ENCODE results near the gene IRS1.
"Not testable (repeated sequence)": the region's sequence is repeated elsewhere in the genome, so short reads cannot be mapped to it uniquely, and the experiment has no call there.

The IRS1 gene, protein sequence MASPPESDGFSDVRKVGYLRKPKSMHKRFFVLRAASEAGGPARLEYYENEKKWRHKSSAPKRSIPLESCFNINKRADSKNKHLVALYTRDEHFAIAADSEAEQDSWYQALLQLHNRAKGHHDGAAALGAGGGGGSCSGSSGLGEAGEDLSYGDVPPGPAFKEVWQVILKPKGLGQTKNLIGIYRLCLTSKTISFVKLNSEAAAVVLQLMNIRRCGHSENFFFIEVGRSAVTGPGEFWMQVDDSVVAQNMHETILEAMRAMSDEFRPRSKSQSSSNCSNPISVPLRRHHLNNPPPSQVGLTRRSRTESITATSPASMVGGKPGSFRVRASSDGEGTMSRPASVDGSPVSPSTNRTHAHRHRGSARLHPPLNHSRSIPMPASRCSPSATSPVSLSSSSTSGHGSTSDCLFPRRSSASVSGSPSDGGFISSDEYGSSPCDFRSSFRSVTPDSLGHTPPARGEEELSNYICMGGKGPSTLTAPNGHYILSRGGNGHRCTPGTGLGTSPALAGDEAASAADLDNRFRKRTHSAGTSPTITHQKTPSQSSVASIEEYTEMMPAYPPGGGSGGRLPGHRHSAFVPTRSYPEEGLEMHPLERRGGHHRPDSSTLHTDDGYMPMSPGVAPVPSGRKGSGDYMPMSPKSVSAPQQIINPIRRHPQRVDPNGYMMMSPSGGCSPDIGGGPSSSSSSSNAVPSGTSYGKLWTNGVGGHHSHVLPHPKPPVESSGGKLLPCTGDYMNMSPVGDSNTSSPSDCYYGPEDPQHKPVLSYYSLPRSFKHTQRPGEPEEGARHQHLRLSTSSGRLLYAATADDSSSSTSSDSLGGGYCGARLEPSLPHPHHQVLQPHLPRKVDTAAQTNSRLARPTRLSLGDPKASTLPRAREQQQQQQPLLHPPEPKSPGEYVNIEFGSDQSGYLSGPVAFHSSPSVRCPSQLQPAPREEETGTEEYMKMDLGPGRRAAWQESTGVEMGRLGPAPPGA (N-terminal part only)

DNA sequence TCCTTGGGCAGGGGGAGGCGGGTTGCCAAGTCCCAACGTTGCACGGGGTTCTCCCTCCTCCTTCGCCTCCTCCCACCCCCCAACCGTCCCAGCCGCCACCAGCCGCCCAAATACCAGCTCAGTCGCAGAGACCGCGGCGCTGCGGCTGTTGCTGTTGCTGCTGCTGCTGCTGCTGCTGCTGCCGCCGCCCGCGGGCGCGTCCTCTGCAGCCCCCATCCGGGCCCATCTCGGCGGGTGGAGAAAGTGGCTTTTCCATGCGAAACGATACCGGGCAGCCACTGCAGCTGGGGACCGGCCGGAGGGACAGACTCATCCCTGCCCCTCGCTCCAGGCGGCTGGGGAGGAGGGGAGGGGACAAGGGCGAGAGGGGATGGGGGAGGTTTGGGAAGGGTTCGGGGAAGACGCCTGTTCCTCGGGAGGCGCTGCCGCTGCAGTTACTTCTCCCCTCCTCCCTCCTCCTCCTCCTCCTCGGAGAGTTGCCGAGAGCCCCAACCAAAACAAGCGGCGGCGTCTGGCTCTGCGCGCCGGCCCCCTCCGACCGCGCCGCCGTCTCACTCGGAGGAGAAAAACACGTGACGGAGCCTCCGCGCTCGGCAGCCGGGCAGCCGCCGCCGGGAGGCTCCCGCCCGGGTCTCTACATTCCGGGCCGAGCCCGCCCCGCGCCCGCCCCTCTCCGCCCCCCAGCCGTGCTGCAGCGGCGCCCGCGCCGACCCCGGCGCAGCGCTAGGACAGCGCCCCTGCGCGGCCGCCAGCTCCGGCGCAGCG lies at the start of gene IRS1:
Gene IRS1 (minus strand): TSS at position 610 of the 765 bp plus-strand sequence. CDS start 1,082 bp downstream, outside the sequence.
- Histone ChIP-seq H3K9me3 (ENCODE audit: control insufficient read depth in 5 of 5, low read length in 5 of 5) (no peaks in the 10 kb centered on the region), H3K4me1 (ENCODE audit: control insufficient read depth in 5 of 5, insufficient read depth in 5 of 5, low read length in 5 of 5) (peaks cover 2 to 66% (median 63%) of the 10 kb centered on the region in 5 donors), H3K27me3 (ENCODE audit: control insufficient read depth in 5 of 5, insufficient read depth in 4 of 5, low read length in 5 of 5) (peaks cover 0 to 20% (median 3%) of the 10 kb centered on the region in 5 donors), H3K9ac (ENCODE audit: low read length in 5 of 5) (peak within 1 kb of the TSS in 4 of 5 donors; percentile 53 to 78 (median 66)), H3K4me3 (ENCODE audit: low read depth in 1 of 5, low read length in 5 of 5) (peak within 1 kb of the TSS; percentile 66 to 82 (median 78)), H3K27ac (ENCODE audit: low read depth, low read length) (peak within 1 kb of the TSS; percentile 86), H3K36me3 (ENCODE audit: control insufficient read depth in 5 of 5, insufficient read depth in 5 of 5, low read length in 5 of 5) (peaks cover 0 to 10% (median 4%) of the 10 kb centered on the region in 5 donors)

DNA sequence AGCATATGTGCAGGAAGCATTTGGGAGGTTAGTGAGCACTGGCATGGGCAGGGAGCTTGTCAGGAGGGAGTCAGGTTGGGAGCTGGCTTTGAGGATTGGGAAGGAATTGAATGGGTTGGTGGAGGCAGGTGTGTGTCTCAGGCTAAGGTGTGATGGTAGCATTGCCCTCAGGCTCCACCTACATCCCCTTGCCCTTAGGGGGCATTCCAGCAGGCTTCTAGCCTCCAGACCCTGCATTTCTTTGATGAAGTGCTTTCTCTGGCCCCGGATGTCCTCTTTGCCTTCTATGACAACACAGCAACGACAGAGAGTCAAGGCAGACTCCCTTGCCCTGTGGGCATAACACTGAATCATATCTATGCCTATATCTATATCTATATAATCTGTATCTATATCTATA lies 49.7 kb upstream of the IRS1 start:
- Histone ChIP-seq H3K9me3 (ENCODE audit: control insufficient read depth in 5 of 5, low read length in 5 of 5) (no peaks in the 10 kb centered on the region), H3K27me3 (ENCODE audit: control insufficient read depth in 5 of 5, insufficient read depth in 4 of 5, low read length in 5 of 5) (no peaks in the 10 kb centered on the region), H3K4me3 (ENCODE audit: low read depth in 1 of 5, low read length in 5 of 5) (no peak overlapping the region), H3K27ac (ENCODE audit: low read depth, low read length) (no peak overlapping the region), H3K9ac (ENCODE audit: low read length in 5 of 5) (no peak overlapping the region), H3K4me1 (ENCODE audit: control insufficient read depth in 5 of 5, insufficient read depth in 5 of 5, low read length in 5 of 5) (peaks cover 0 to 3% (median 0%) of the 10 kb centered on the region in 5 donors), H3K36me3 (ENCODE audit: control insufficient read depth in 5 of 5, insufficient read depth in 5 of 5, low read length in 5 of 5) (peaks cover 0 to 2% (median 0%) of the 10 kb centered on the region in 5 donors)

DNA sequence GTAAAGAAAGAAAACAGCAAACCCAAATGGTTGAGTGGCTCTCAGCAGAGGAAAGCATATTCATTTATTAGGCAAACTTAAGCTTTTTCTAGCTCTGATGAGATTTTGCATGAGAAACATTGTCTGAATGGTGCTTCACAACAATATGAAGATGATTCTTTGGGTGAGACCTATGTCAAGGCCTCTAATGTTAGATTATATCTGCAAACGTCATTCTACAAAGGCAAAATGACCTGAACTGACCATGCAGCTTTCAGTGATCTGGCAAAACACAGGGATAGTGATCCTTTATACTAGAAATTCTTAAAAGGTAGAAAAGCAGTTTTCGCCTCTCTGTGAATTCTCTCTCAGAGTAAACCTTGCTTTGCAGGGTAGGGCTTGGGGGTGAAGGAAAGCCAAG lies 47.9 kb upstream of the IRS1 start:
- no peak overlapping the region for H3K4me3 ChIP-seq (ENCODE audit: low read depth in 1 of 5, low read length in 5 of 5)
- peaks cover 0 to 2% (median 0%) of the 10 kb centered on the region in 5 donors for H3K36me3 ChIP-seq (ENCODE audit: control insufficient read depth in 5 of 5, insufficient read depth in 5 of 5, low read length in 5 of 5)
- peaks cover 0 to 3% (median 0%) of the 10 kb centered on the region in 5 donors for H3K4me1 ChIP-seq (ENCODE audit: control insufficient read depth in 5 of 5, insufficient read depth in 5 of 5, low read length in 5 of 5)
- no peak overlapping the region for H3K27ac ChIP-seq (ENCODE audit: low read depth, low read length)
- no peaks in the 10 kb centered on the region for H3K9me3 ChIP-seq (ENCODE audit: control insufficient read depth in 5 of 5, low read length in 5 of 5)
- H3K9ac ChIP-seq (ENCODE audit: low read length in 5 of 5): no peak overlapping the region
- no peaks in the 10 kb centered on the region for H3K27me3 ChIP-seq (ENCODE audit: control insufficient read depth in 5 of 5, insufficient read depth in 4 of 5, low read length in 5 of 5)

DNA sequence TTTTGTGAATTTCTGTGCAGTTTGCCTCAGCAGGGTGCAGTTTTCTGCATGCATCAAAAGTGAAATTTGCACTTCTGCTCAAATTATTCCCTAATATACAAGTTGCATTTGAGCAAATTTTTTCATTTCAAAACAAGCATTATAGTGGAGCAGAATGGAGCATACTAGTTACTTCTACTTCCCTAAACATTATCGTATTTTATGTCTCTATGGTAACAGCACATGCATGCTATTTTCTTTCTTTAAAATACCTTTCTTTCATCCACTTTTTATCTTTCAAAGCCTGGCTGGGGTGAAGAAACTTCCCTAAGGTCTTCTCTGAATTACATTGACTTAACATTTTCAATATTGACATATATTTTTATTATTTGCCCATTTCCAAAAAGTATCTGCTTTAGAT lies 47.5 kb upstream of the IRS1 start:
- Histone ChIP-seq H3K9me3 (ENCODE audit: control insufficient read depth in 5 of 5, low read length in 5 of 5) (no peaks in the 10 kb centered on the region), H3K27me3 (ENCODE audit: control insufficient read depth in 5 of 5, insufficient read depth in 4 of 5, low read length in 5 of 5) (no peaks in the 10 kb centered on the region), H3K27ac (ENCODE audit: low read depth, low read length) (no peak overlapping the region), H3K9ac (ENCODE audit: low read length in 5 of 5) (no peak overlapping the region), H3K4me3 (ENCODE audit: low read depth in 1 of 5, low read length in 5 of 5) (no peak overlapping the region), H3K36me3 (ENCODE audit: control insufficient read depth in 5 of 5, insufficient read depth in 5 of 5, low read length in 5 of 5) (peaks cover 0 to 2% (median 0%) of the 10 kb centered on the region in 5 donors), H3K4me1 (ENCODE audit: control insufficient read depth in 5 of 5, insufficient read depth in 5 of 5, low read length in 5 of 5) (peaks cover 0 to 3% (median 0%) of the 10 kb centered on the region in 5 donors)

DNA sequence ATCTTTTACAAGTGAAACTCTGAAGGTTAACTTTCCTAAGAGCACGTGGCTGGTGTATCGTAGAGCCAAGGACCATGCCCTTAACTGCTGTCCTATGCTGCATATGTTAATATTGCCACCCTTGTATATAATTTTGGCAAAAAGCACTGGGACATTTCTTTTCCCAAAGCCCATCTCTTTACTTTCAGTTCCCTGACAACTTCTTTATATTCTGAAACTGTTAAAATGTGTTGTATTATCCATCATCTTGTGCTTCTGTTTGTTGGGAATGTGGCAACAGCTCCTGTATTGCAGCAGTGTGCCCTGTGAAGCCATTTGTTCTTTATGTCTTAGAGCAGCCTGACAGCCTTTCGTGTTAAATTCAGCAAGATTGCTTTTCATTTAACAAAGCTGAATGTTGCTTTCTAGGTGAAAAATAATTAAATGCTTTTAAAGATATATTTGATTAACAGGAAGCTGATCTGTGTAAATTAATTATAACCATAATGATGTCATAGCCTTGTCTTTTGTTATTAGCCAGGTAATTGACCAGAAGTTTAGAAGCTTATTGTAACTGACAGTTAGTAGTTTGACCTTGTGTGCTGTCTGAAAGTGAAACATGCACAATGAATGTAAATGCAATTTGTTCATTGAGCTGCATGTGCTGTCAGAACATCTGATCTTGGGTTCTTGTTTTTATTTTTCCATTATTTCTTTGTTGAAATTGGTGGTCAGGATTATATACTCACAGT lies 45.9 kb upstream of the IRS1 start:
- H3K4me3 ChIP-seq (ENCODE audit: low read depth in 1 of 5, low read length in 5 of 5): no peak overlapping the region
- H3K27me3 ChIP-seq (ENCODE audit: control insufficient read depth in 5 of 5, insufficient read depth in 4 of 5, low read length in 5 of 5): no peaks in the 10 kb centered on the region
- no peaks in the 10 kb centered on the region for H3K9me3 ChIP-seq (ENCODE audit: control insufficient read depth in 5 of 5, low read length in 5 of 5)
- H3K36me3 ChIP-seq (ENCODE audit: control insufficient read depth in 5 of 5, insufficient read depth in 5 of 5, low read length in 5 of 5): peaks cover 0 to 2% (median 0%) of the 10 kb centered on the region in 5 donors
- H3K4me1 ChIP-seq (ENCODE audit: control insufficient read depth in 5 of 5, insufficient read depth in 5 of 5, low read length in 5 of 5): peaks cover 0 to 3% (median 0%) of the 10 kb centered on the region in 5 donors
- no peak overlapping the region for H3K27ac ChIP-seq (ENCODE audit: low read depth, low read length)
- no peak overlapping the region for H3K9ac ChIP-seq (ENCODE audit: low read length in 5 of 5)

DNA sequence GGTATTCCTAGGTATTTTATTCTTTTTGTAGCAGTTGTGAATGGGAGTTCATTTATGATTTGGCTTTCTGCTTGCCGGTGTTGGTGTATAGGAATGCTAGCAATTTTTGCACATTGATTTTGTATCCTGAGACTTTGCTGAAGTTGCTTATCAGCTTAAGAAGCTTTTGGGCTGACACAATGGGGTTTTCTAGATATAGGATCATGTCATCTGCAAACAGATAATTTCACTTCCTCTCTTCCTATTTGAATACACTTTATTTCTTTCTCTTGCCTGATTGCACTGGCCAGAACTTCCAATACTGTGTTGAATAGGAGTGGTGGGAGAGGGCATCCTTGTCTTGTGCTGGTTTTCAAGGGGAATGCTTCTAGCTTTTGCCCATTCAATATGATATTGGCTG lies 43.4 kb upstream of the IRS1 start:
- not testable (repeated sequence) for H3K27ac ChIP-seq (ENCODE audit: low read depth, low read length); H3K27me3 ChIP-seq (ENCODE audit: control insufficient read depth in 5 of 5, insufficient read depth in 4 of 5, low read length in 5 of 5); H3K4me1 ChIP-seq (ENCODE audit: control insufficient read depth in 5 of 5, insufficient read depth in 5 of 5, low read length in 5 of 5); H3K36me3 ChIP-seq (ENCODE audit: control insufficient read depth in 5 of 5, insufficient read depth in 5 of 5, low read length in 5 of 5); H3K9me3 ChIP-seq (ENCODE audit: control insufficient read depth in 5 of 5, low read length in 5 of 5); H3K9ac ChIP-seq (ENCODE audit: low read length in 5 of 5); H3K4me3 ChIP-seq (ENCODE audit: low read depth in 1 of 5, low read length in 5 of 5)

DNA sequence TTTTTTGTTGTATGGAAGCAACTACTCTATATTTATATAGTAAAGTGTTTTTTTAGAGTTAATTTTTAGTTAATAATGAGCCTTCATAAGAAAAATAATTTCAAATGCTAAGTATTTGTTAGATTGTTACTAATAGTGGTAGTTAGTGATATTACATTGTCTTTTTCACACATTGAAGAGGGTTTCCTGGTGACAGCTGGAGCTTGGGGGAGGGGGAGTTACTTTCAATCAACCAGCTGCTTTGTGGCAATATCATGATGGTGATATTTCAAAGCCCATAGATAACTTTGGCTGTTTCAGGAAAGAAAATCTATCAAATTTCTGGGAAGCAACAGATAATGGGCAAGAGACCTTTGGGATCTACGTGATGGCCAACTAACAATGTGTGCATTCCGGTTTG lies 40.3 kb upstream of the IRS1 start:
- Histone ChIP-seq H3K9me3 (ENCODE audit: control insufficient read depth in 5 of 5, low read length in 5 of 5) (no peaks in the 10 kb centered on the region), H3K4me3 (ENCODE audit: low read depth in 1 of 5, low read length in 5 of 5) (no peak overlapping the region), H3K27ac (ENCODE audit: low read depth, low read length) (no peak overlapping the region), H3K27me3 (ENCODE audit: control insufficient read depth in 5 of 5, insufficient read depth in 4 of 5, low read length in 5 of 5) (no peaks in the 10 kb centered on the region), H3K36me3 (ENCODE audit: control insufficient read depth in 5 of 5, insufficient read depth in 5 of 5, low read length in 5 of 5) (peaks cover 0 to 5% (median 0%) of the 10 kb centered on the region in 5 donors), H3K4me1 (ENCODE audit: control insufficient read depth in 5 of 5, insufficient read depth in 5 of 5, low read length in 5 of 5) (peaks cover 2 to 20% (median 17%) of the 10 kb centered on the region in 5 donors), H3K9ac (ENCODE audit: low read length in 5 of 5) (no peak overlapping the region)

DNA sequence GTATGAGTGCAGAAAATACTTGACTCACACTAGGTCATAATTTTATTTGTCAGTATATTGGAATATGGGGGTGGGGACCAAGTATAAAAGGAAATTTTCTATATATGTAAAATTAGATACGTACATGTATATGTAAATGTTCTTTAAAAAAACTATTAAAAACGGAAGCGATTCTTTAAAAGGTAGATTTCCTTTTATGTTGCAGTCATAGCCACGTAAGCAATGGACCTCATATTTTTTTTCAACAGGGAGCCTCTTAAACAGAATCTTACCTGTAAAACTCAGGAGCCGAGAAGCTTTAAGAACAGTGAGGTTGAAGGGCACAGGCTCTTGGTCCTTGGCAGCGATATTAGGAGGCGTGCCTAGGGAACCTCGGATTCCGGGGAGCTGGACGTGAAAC lies 39.5 kb upstream of the IRS1 start:
- Histone ChIP-seq H3K9ac (ENCODE audit: low read length in 5 of 5) (no peak overlapping the region), H3K36me3 (ENCODE audit: control insufficient read depth in 5 of 5, insufficient read depth in 5 of 5, low read length in 5 of 5) (peaks cover 0 to 5% (median 0%) of the 10 kb centered on the region in 5 donors), H3K4me3 (ENCODE audit: low read depth in 1 of 5, low read length in 5 of 5) (no peak overlapping the region), H3K27me3 (ENCODE audit: control insufficient read depth in 5 of 5, insufficient read depth in 4 of 5, low read length in 5 of 5) (no peaks in the 10 kb centered on the region), H3K9me3 (ENCODE audit: control insufficient read depth in 5 of 5, low read length in 5 of 5) (no peaks in the 10 kb centered on the region), H3K4me1 (ENCODE audit: control insufficient read depth in 5 of 5, insufficient read depth in 5 of 5, low read length in 5 of 5) (peaks cover 2 to 23% (median 18%) of the 10 kb centered on the region in 5 donors), H3K27ac (ENCODE audit: low read depth, low read length) (no peak overlapping the region)

DNA sequence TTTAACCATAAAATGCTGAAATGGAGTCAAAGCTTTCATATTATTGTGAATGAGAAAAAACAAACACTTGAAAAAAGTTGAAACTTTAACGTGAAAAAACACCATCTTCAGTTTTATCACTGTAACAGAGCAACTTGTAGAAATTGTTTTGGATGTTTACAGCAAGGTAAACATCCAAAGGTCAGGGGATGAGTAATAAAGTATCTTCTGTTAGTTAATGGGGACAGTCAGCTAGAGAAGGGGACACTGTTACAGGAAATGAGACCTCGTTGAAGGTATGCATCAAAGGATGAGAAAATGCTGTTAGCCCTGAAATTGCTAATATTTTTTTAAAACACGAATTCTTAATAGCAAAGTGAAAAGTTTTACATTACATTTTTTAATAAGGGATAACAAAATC lies 39.1 kb upstream of the IRS1 start:
- H3K27ac ChIP-seq (ENCODE audit: low read depth, low read length): no peak overlapping the region
- H3K9me3 ChIP-seq (ENCODE audit: control insufficient read depth in 5 of 5, low read length in 5 of 5): no peaks in the 10 kb centered on the region
- H3K36me3 ChIP-seq (ENCODE audit: control insufficient read depth in 5 of 5, insufficient read depth in 5 of 5, low read length in 5 of 5): peaks cover 0 to 5% (median 0%) of the 10 kb centered on the region in 5 donors
- peaks cover 2 to 24% (median 18%) of the 10 kb centered on the region in 5 donors for H3K4me1 ChIP-seq (ENCODE audit: control insufficient read depth in 5 of 5, insufficient read depth in 5 of 5, low read length in 5 of 5)
- no peaks in the 10 kb centered on the region for H3K27me3 ChIP-seq (ENCODE audit: control insufficient read depth in 5 of 5, insufficient read depth in 4 of 5, low read length in 5 of 5)
- no peak overlapping the region for H3K9ac ChIP-seq (ENCODE audit: low read length in 5 of 5)
- H3K4me3 ChIP-seq (ENCODE audit: low read depth in 1 of 5, low read length in 5 of 5): no peak overlapping the region

Measured in subcutaneous abdominal adipose tissue (tissue), 5 donors.